Loucy (cell line): ENCODE data around the gene FMNL2.

Experiments
- H2AFZ ChIP-seq: fragments of 200-600 bp; sonication (generic); 2 replicates; pipeline ENCODE4 v1.6.0; 2016; ENCODE audit warnings: antibody characterized with exemption, mild to moderate bottlenecking, low read length, moderate library complexity
- H3F3A ChIP-seq: fragments of 200-600 bp; 2 replicates; pipeline ENCODE4 v1.6.0; 2016; ENCODE audit warnings: antibody characterized with exemption, low read depth, mild to moderate bottlenecking
- H3K27me3 ChIP-seq: fragments of 200-600 bp; sonication (generic); 2 replicates; pipeline ENCODE4 v1.6.1; 2014; ENCODE audit warnings: low read length, mild to moderate bottlenecking; ENCODE audit not compliant: insufficient read depth, poor library complexity, severe bottlenecking
- H3K36me3 ChIP-seq: fragments of 200-600 bp; sonication (generic); 2 replicates; pipeline ENCODE4 v1.6.1; 2016; ENCODE audit warnings: low read length; ENCODE audit not compliant: insufficient read depth
- H3K4me1 ChIP-seq: fragments of 200-600 bp; sonication (generic); 2 replicates; pipeline ENCODE4 v1.5.1; 2014; ENCODE audit warnings: low read length, mild to moderate bottlenecking; ENCODE audit not compliant: insufficient read depth, poor library complexity, severe bottlenecking
- H3K4me2 ChIP-seq: fragments of 200-600 bp; sonication (generic); 2 replicates; pipeline ENCODE4 v1.6.0; 2014; ENCODE audit warnings: antibody characterized with exemption, low read length, low read depth, mild to moderate bottlenecking; ENCODE audit not compliant: poor library complexity, severe bottlenecking
- H3K4me3 ChIP-seq: fragments of 200-600 bp; sonication (generic); 2 replicates; pipeline ENCODE4 v1.5.1; 2014; ENCODE audit warnings: low read length, mild to moderate bottlenecking, mixed read lengths; ENCODE audit not compliant: poor library complexity, severe bottlenecking
- H3K79me2 ChIP-seq: fragments of 200-600 bp; sonication (generic); 2 replicates; pipeline ENCODE4 v1.6.1; 2014; ENCODE audit warnings: low read length; ENCODE audit not compliant: insufficient read depth
- H3K9ac ChIP-seq: fragments of 200-600 bp; sonication (generic); 2 replicates; pipeline ENCODE4 v1.6.0; 2014; ENCODE audit warnings: mild to moderate bottlenecking, low read depth, low read length, moderate library complexity; ENCODE audit not compliant: poor library complexity, severe bottlenecking
- H3K9me2 ChIP-seq: fragments of 200-600 bp; sonication (generic); replicated peaks from 2 replicates; pipeline ENCODE4 v1.6.1; 2016; ENCODE audit warnings: low read depth, low read length, mixed read lengths
- H3K9me3 ChIP-seq: fragments of 200-600 bp; sonication (generic); 2 replicates; pipeline ENCODE4 v1.6.1; 2014; ENCODE audit warnings: mild to moderate bottlenecking, antibody characterized with exemption, low read length, low read depth; ENCODE audit not compliant: insufficient read depth
- H4K20me1 ChIP-seq: fragments of 200-600 bp; sonication (generic); 2 replicates; pipeline ENCODE4 v1.6.0; 2014; ENCODE audit warnings: antibody characterized with exemption, low read length, mild to moderate bottlenecking; ENCODE audit not compliant: insufficient read depth, poor library complexity, severe bottlenecking
- CTCF ChIP-seq: fragments of 200-600 bp; sonication (generic); conservative IDR thresholded peaks from 2 replicates; pipeline ENCODE4 v1.5.1; 2014; ENCODE audit warnings: mild to moderate bottlenecking, antibody characterized with exemption, low read length
- EZH2phosphoT487 ChIP-seq: fragments of 200-600 bp; IDR thresholded peaks from 2 replicates; pipeline ENCODE4 v1.6.1; 2018; ENCODE audit warnings: antibody characterized with exemption, mild to moderate bottlenecking, moderate library complexity, borderline replicate concordance

The FMNL2 gene

GRCh38 chr2:152375174-152375573 is 40.2 kb downstream of the FMNL2 start:
- H3K9me2 ChIP-seq: no peaks in the 10 kb centered on the region
- no peak overlapping the region for H3K4me2 ChIP-seq
- no peaks in the 10 kb centered on the region for H3F3A ChIP-seq
- no peak overlapping the region for H2AFZ ChIP-seq
- no peak for TF ChIP-seq EZH2phosphoT487
- TF ChIP-seq CTCF: no peak
- H3K27me3 ChIP-seq: no peaks in the 10 kb centered on the region
- H3K9ac ChIP-seq: no peak overlapping the region
- no peak overlapping the region for H3K4me3 ChIP-seq
- no peaks in the 10 kb centered on the region for H3K79me2 ChIP-seq
- H4K20me1 ChIP-seq: no peaks in the 10 kb centered on the region
- H3K4me1 ChIP-seq: no peaks in the 10 kb centered on the region
- no peaks in the 10 kb centered on the region for H3K9me3 ChIP-seq
- H3K36me3 ChIP-seq: no peaks in the 10 kb centered on the region

GRCh38 chr2:152376385-152376784 is 41.4 kb downstream of the FMNL2 start:
- Histone ChIP-seq H3K79me2 (no peaks in the 10 kb centered on the region), H3K4me3 (no peak overlapping the region), H3K27me3 (no peaks in the 10 kb centered on the region), H3K4me1 (no peaks in the 10 kb centered on the region), H3K9ac (no peak overlapping the region), H4K20me1 (no peaks in the 10 kb centered on the region), H3K9me2 (no peaks in the 10 kb centered on the region), H3K4me2 (no peak overlapping the region), H3F3A (no peaks in the 10 kb centered on the region), H3K36me3 (no peaks in the 10 kb centered on the region), H2AFZ (no peak overlapping the region), H3K9me3 (no peaks in the 10 kb centered on the region)
- no peak for TF ChIP-seq CTCF
- TF ChIP-seq EZH2phosphoT487: no peak

GRCh38 chr2:152376968-152377367 is 42.0 kb downstream of the FMNL2 start:
- no peak for TF ChIP-seq CTCF
- TF ChIP-seq EZH2phosphoT487: no peak
- H3K9me3 ChIP-seq: no peaks in the 10 kb centered on the region
- H3K4me2 ChIP-seq: no peak overlapping the region

More at GRCh38 chr2:152376968-152377367, 42.0 kb downstream of the FMNL2 start:
- Histone ChIP-seq H3K79me2 (no peaks in the 10 kb centered on the region), H3K9me2 (no peaks in the 10 kb centered on the region), H2AFZ (no peak overlapping the region), H3F3A (no peaks in the 10 kb centered on the region), H3K9ac (no peak overlapping the region), H3K27me3 (no peaks in the 10 kb centered on the region), H4K20me1 (no peaks in the 10 kb centered on the region), H3K4me3 (no peak overlapping the region), H3K4me1 (no peaks in the 10 kb centered on the region), H3K36me3 (no peaks in the 10 kb centered on the region)
